VCaP (cell line): ENCODE data around the gene TMEM132D.

ENCODE experiments used
- H3K27ac ChIP-seq: fragments of 450-650 bp; 2 replicates; pipeline ENCODE4 v1.5.1; 2017
- CTCF ChIP-seq: fragments of 450-650 bp; conservative IDR thresholded peaks from 2 replicates; pipeline ENCODE4 v1.5.1; 2017; ENCODE audit warnings: mild to moderate bottlenecking, moderate library complexity

Gene TMEM132D

GRCh38 chr12:129211862-129212630 lies 691.8 kb downstream of the TMEM132D start:
- no peak overlapping the region for H3K27ac ChIP-seq
- TF ChIP-seq CTCF: no peak

- no peak overlapping the region for H3K27ac ChIP-seq
- TF ChIP-seq CTCF: no peak
These were observed 695.3 kb downstream of the TMEM132D start for GRCh38 chr12:129208566-129208965.

- no peak for TF ChIP-seq CTCF
- H3K27ac ChIP-seq: no peak overlapping the region
These were observed 696.7 kb downstream of the TMEM132D start for GRCh38 chr12:129207084-129207483.

GRCh38 chr12:129203456-129203855 lies 700.4 kb downstream of the TMEM132D start:
- no peak for TF ChIP-seq CTCF
- H3K27ac ChIP-seq: no peak overlapping the region

- H3K27ac ChIP-seq: no peak overlapping the region
- no peak for TF ChIP-seq CTCF
These were observed 701.6 kb downstream of the TMEM132D start for GRCh38 chr12:129202109-129202814.

GRCh38 chr12:129201029-129201428 lies 702.8 kb downstream of the TMEM132D start:
- TF ChIP-seq CTCF: no peak
- H3K27ac ChIP-seq: no peak overlapping the region

GRCh38 chr12:129200576-129200975 lies 703.2 kb downstream of the TMEM132D start:
- TF ChIP-seq CTCF: no peak
- no peak overlapping the region for H3K27ac ChIP-seq
